NCI-H146 treated with DMSO at 0.1 percent for 48 hours (cell line): ENCODE data around the gene HTT.
"Not testable (repeated sequence)": the region's sequence is repeated elsewhere in the genome, so short reads cannot be mapped to it uniquely, and the experiment has no call there.

Experiments used
- DNase-seq: peaks from one replicate; lab custom pipeline; 2025; ENCODE audit not compliant: unreplicated experiment; lab: John Stamatoyannopoulos, UW

The HTT gene

GRCh38 chr4:3044870-3045819 is 29.3 kb upstream of the HTT start:
- DNase-seq: no peak

DNA sequence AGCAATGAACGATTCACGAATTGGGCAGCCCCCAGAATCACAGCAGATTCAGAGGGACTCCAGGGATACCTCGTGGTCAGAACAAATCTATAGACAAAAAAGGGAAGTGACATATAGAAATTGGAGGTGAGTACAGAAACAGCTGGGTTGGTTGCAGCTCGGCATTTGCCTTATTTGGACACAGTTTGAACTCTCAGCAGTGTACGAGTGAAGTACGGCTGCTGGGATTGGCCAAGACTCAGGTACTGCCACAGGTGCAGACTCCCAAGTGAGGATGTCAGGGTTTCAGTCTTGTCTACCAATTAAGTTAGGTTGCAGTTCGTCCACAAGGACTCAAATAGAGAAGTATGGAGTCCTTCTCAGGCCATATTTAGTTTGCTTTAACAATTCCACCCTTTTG is 28.3 kb upstream of the HTT start:
- DNase-seq: no peak

- no peak for DNase-seq
These were observed 27.9 kb upstream of the HTT start for GRCh38 chr4:3046623-3047022.

DNA sequence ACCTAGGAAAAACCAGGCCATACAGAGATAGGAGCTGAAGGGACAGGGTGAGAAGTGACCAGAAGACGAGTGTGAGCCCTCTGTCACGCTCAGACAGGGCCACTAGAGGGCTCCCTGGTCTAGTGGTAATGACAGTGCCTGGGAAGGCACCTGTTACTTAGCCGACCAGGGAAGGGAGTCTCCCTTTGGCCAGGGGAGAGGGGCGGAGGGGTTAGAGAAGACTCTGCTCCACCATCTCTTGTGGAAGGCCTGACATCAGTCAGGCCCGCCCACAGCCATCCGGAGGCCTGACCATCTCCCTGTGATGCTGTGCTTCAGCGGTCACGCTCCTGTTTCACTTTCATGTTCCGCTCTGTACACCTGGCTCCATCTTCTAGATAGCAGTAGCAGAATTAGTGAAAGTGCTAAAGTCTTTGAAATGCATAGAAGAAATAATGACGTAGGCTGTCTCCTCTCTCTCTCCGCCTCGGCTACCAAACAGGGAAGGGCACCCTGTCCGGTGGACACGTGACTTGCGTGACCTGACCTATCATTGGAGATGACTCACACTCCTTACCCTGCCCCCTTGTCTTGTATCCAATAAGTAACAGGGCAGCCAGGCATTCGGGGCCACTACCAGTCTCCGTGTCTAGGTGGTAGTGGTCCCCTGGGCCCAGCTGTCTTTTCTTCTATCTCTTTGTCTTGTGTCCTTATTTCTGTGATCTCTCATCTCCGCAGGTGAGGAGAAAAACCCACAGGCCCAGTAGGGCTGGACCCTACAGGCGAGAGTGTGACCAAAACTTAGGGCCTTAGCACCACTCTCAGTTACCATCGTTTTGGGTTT is 26.8 kb upstream of the HTT start:
- DNase-seq: peak; percentile 90

- not testable (repeated sequence) for DNase-seq
These were observed 23.2 kb upstream of the HTT start for GRCh38 chr4:3051141-3051897.

DNA sequence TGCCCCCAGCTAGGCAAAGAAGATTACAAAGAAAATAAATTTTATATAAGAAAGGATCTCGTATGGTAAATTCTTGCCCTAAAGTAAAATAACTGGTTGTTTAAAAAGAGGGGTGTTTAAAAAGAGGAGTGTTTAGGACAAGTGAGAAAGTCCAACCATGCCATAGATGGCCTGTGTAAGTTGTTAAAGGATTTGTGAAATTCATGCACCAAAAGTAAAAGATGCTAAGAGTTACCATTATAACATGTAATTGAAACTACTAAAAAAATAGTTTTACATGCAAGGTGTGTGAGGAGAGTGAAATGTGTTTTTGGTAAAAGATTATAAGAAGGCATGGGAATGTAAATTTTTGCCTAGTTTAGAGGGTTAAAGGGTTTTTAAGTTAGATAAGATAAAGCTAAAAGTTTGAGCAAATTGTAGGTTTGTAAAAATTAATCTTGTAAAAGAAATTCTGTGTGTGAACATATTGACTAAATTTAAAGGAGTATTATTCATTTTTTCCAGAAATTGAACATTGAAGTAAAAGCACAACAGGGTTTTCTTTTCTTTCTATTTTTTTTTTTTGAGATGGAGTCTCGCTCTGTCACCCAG is 20.2 kb upstream of the HTT start:
- no peak for DNase-seq

DNA sequence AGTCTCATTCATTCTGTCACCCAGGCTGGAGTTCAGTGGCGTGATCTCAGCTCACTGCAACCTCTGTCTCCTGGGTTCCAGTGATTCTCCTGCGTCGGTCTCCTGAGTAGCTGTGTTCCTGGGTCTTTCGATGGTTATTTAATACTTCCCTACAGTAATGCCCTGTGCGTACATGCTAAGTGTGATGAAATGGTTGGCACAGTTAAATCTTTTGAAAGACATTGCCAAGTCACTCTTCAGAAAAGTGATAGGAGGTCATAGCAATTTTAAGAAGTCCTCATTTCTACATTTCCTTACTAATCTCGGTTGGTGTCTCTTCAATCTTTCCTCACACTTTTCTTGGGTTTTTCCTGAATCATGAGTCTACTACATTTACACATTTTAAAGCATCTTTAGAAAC is 14.5 kb upstream of the HTT start:
- no peak for DNase-seq

GRCh38 chr4:3060946-3061345 is 13.5 kb upstream of the HTT start:
- DNase-seq: no peak

DNA sequence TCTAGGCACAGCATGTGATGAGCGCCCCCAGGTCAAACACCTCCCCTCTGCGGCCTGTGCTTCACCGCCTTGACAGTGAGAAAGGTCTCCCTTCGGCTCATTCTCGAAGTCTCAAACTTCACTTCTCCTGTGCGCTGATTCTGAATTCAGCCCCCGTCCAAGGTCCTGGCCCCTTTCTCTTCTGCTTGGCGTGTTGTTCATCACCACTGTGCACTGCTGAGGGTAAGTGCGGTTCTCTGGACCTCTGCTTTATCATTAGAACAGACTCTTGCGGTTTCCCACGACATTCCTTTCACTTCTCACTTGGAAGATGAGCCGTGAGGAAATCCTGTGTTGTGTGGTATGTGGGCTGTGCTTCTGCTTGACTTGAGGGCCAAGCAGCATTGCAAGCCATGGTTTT is 12.0 kb upstream of the HTT start:
- no peak for DNase-seq

- DNase-seq: no peak
These were observed 8.9 kb upstream of the HTT start for GRCh38 chr4:3065551-3065950.

GRCh38 chr4:3066836-3067400 is 7.6 kb upstream of the HTT start:
- DNase-seq: no peak

- DNase-seq: no peak
These were observed 6.9 kb upstream of the HTT start for GRCh38 chr4:3067473-3068001.

GRCh38 chr4:3069661-3070199 is 4.8 kb upstream of the HTT start:
- DNase-seq: no peak

- DNase-seq: peak; percentile 12
These were observed 3.6 kb upstream of the HTT start for GRCh38 chr4:3070709-3071500.

- no peak for DNase-seq
These were observed 2.7 kb upstream of the HTT start for GRCh38 chr4:3071811-3072210.

GRCh38 chr4:3073158-3074077 is 1.1 kb upstream of the HTT start:
- peak; percentile 19 for DNase-seq

DNA sequence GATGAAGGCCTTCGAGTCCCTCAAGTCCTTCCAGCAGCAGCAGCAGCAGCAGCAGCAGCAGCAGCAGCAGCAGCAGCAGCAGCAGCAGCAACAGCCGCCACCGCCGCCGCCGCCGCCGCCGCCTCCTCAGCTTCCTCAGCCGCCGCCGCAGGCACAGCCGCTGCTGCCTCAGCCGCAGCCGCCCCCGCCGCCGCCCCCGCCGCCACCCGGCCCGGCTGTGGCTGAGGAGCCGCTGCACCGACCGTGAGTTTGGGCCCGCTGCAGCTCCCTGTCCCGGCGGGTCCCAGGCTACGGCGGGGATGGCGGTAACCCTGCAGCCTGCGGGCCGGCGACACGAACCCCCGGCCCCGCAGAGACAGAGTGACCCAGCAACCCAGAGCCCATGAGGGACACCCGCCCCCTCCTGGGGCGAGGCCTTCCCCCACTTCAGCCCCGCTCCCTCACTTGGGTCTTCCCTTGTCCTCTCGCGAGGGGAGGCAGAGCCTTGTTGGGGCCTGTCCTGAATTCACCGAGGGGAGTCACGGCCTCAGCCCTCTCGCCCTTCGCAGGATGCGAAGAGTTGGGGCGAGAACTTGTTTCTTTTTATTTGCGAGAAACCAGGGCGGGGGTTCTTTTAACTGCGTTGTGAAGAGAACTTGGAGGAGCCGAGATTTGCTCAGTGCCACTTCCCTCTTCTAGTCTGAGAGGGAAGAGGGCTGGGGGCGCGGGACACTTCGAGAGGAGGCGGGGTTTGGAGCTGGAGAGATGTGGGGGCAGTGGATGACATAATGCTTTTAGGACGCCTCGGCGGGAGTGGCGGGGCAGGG is 568 bp downstream of the HTT start:
- DNase-seq: peak; percentile 63

- DNase-seq: no peak
These were observed 1.1 kb downstream of the HTT start for GRCh38 chr4:3075652-3075981.
